GM19239 (cell line): Measurements from ENCODE around the gene PTPRO.

Experiments
- DNase-seq: peaks from one replicate; pipeline ENCODE4 v3.0.0; 2011; ENCODE audit warnings: low spot score; ENCODE audit not compliant: insufficient read length
- FAIRE-seq: peaks from 2 replicates; lab custom pipeline; 2011; peaks lifted over from hg19 to GRCh38; lab: Jason Lieb, UNC

Gene PTPRO

GRCh38 chr12:15515010-15515409 lies 192.7 kb downstream of the PTPRO start:
- FAIRE-seq: no peak
- no peak for DNase-seq

GRCh38 chr12:15520083-15520482 lies 197.8 kb downstream of the PTPRO start:
- DNase-seq (no peak), FAIRE-seq (no peak)

- DNase-seq: no peak
- no peak for FAIRE-seq
These were observed 198.5 kb downstream of the PTPRO start for GRCh38 chr12:15520844-15521243.

- DNase-seq: no peak
- peak; percentile 83 for FAIRE-seq
These were observed 200.4 kb downstream of the PTPRO start for GRCh38 chr12:15522574-15523187.

- DNase-seq: no peak
- no peak for FAIRE-seq
These were observed 203.1 kb downstream of the PTPRO start for GRCh38 chr12:15525441-15525840.

GRCh38 chr12:15526033-15526432 lies 203.7 kb downstream of the PTPRO start:
- DNase-seq (peak; percentile 39), FAIRE-seq (peak; percentile 90)

GRCh38 chr12:15527201-15528080 lies 205.1 kb downstream of the PTPRO start:
- peak; percentile 79 for FAIRE-seq

GRCh38 chr12:15528666-15529065 lies 206.4 kb downstream of the PTPRO start:
- FAIRE-seq: no peak

More at GRCh38 chr12:15527201-15528080, 205.1 kb downstream of the PTPRO start:
- DNase-seq: no peak

GRCh38 chr12:15530361-15530760 lies 208.1 kb downstream of the PTPRO start:
- FAIRE-seq: no peak
- DNase-seq: no peak

More at GRCh38 chr12:15528666-15529065, 206.4 kb downstream of the PTPRO start:
- DNase-seq: no peak

GRCh38 chr12:15532364-15532977 lies 210.2 kb downstream of the PTPRO start:
- peak; percentile 95 for FAIRE-seq
- DNase-seq: no peak

GRCh38 chr12:15534322-15534721 lies 212.0 kb downstream of the PTPRO start:
- FAIRE-seq: peak; percentile 95
- DNase-seq: peak; percentile 28

GRCh38 chr12:15534874-15535273 lies 212.6 kb downstream of the PTPRO start:
- DNase-seq: no peak
- no peak for FAIRE-seq

GRCh38 chr12:15535352-15535781 lies 213.1 kb downstream of the PTPRO start:
- DNase-seq: no peak
- FAIRE-seq: no peak

GRCh38 chr12:15536446-15536845 lies 214.1 kb downstream of the PTPRO start:
- FAIRE-seq: no peak
- DNase-seq: no peak

GRCh38 chr12:15538881-15539280 lies 216.6 kb downstream of the PTPRO start:
- no peak for FAIRE-seq

GRCh38 chr12:15540005-15540404 lies 217.7 kb downstream of the PTPRO start:
- FAIRE-seq (no peak), DNase-seq (no peak)

More at GRCh38 chr12:15538881-15539280, 216.6 kb downstream of the PTPRO start:
- no peak for DNase-seq

- FAIRE-seq (no peak), DNase-seq (no peak)
These were observed 218.2 kb downstream of the PTPRO start for GRCh38 chr12:15540469-15540872.

- no peak for FAIRE-seq
These were observed 219.8 kb downstream of the PTPRO start for GRCh38 chr12:15541996-15542631.

GRCh38 chr12:15543347-15543746 lies 221.0 kb downstream of the PTPRO start:
- DNase-seq (no peak), FAIRE-seq (peak; percentile 60)

More at GRCh38 chr12:15541996-15542631, 219.8 kb downstream of the PTPRO start:
- DNase-seq: no peak

GRCh38 chr12:15544589-15544988 lies 222.3 kb downstream of the PTPRO start:
- FAIRE-seq: no peak
- no peak for DNase-seq
